GM18519 (cell line): ENCODE results near the gene TRPM7.
"Not testable (repeated sequence)": the region's sequence is repeated elsewhere in the genome, so short reads cannot be mapped to it uniquely, and the experiment has no call there.

Source experiments
- ATAC-seq: cut with Tn5 transposase; IDR thresholded peaks from one replicate; pipeline ENCODE4 v1.9.1; 2021; ENCODE audit warnings: mild to moderate bottlenecking, moderate library complexity; ENCODE audit not compliant: unreplicated experiment, low FRiP score

Gene TRPM7

GRCh38 chr15:50593761-50594160 is 92.8 kb downstream of the TRPM7 start:
- no peak for ATAC-seq

- ATAC-seq, result no peak
Observed at GRCh38 chr15:50590288-50590687, 96.3 kb downstream of the TRPM7 start.

- ATAC-seq, result no peak
Observed at GRCh38 chr15:50577492-50577891, 109.1 kb downstream of the TRPM7 start.

GRCh38 chr15:50576166-50576565 is 110.4 kb downstream of the TRPM7 start:
- no peak for ATAC-seq

GRCh38 chr15:50573842-50574241 is 112.8 kb downstream of the TRPM7 start:
- not testable (repeated sequence) for ATAC-seq

GRCh38 chr15:50563756-50564155 is 122.8 kb downstream of the TRPM7 start:
- ATAC-seq, result no peak

- no peak for ATAC-seq
Observed at GRCh38 chr15:50562735-50563640, 123.6 kb downstream of the TRPM7 start.

GRCh38 chr15:50558012-50558411 is 128.6 kb downstream of the TRPM7 start:
- ATAC-seq, result no peak

GRCh38 chr15:50556642-50557371 is 129.8 kb downstream of the TRPM7 start:
- ATAC-seq, result no peak

- ATAC-seq, result no peak
Observed at GRCh38 chr15:50552238-50552637, 134.4 kb downstream of the TRPM7 start.

- ATAC-seq, result no peak
Observed at GRCh38 chr15:50549326-50549725, 137.3 kb downstream of the TRPM7 start.

- ATAC-seq, result no peak
Observed at GRCh38 chr15:50546566-50546965, 140.0 kb downstream of the TRPM7 start, which contains the start of gene USP50. TSS of gene USP50 (minus strand) at chr15:50546666. CDS start at chr15:50546525, 141 bp downstream.

- ATAC-seq, result no peak
Observed at GRCh38 chr15:50544368-50544767, 142.2 kb downstream of the TRPM7 start.

GRCh38 chr15:50543556-50543955 is 143.0 kb downstream of the TRPM7 start:
- no peak for ATAC-seq

- no peak for ATAC-seq
Observed at GRCh38 chr15:50542887-50543210, 143.7 kb downstream of the TRPM7 start.

GRCh38 chr15:50531766-50532165 is 154.8 kb downstream of the TRPM7 start:
- no peak for ATAC-seq

GRCh38 chr15:50531163-50531562 is 155.4 kb downstream of the TRPM7 start:
- ATAC-seq, result no peak

- no peak for ATAC-seq
Observed at GRCh38 chr15:50523851-50524251, 162.7 kb downstream of the TRPM7 start.

- ATAC-seq, result no peak
Observed at GRCh38 chr15:50519740-50520425, 166.7 kb downstream of the TRPM7 start.

- no peak for ATAC-seq
Observed at GRCh38 chr15:50513001-50513400, 173.6 kb downstream of the TRPM7 start.
